GM23338 (cell line): ENCODE measurements around the gene RHOB. TPM values are rescaled to one million over a fixed set of nuclear protein-coding genes. Genes with fewer than 3 reads are reported as not detected.

ENCODE experiments used
- ATAC-seq: fragments of 200-7000 bp; cut with Tn5 transposase; 3 replicates; pipeline ENCODE4 v1.9.1; 2020
- DNase-seq: peaks from one replicate; pipeline ENCODE4 v3.0.0-alpha.2; 2015; ENCODE audit warnings: low spot score
- H2AFZ ChIP-seq: fragments of 200-600 bp; sonication (generic); 2 replicates; pipeline ENCODE4 v1.8.0; 2016; ENCODE audit warnings: antibody characterized with exemption, mild to moderate bottlenecking, moderate library complexity
- H3F3A ChIP-seq: fragments of 200-600 bp; sonication (generic); replicated peaks from 2 replicates; pipeline ENCODE4 v1.8.0; 2017; ENCODE audit warnings: antibody characterized with exemption, mixed run types, low read depth
- H3K27ac ChIP-seq: fragments of 200-600 bp; sonication (generic); 2 replicates; pipeline ENCODE4 v1.6.1; 2016; ENCODE audit warnings: low read depth
- H3K27me3 ChIP-seq: fragments of 200-600 bp; sonication (generic); 2 replicates; pipeline ENCODE4 v1.8.0; 2016; ENCODE audit warnings: mild to moderate bottlenecking, mixed run types, moderate library complexity; ENCODE audit not compliant: insufficient read depth
- H3K36me3 ChIP-seq: fragments of 200-600 bp; sonication (generic); 2 replicates; pipeline ENCODE4 v1.8.0; 2016; ENCODE audit warnings: mild to moderate bottlenecking; ENCODE audit not compliant: insufficient read depth
- H3K4me1 ChIP-seq: fragments of 200-600 bp; sonication (generic); 2 replicates; pipeline ENCODE4 v1.8.0; 2016; ENCODE audit warnings: mild to moderate bottlenecking, moderate library complexity; ENCODE audit not compliant: insufficient read depth
- H3K4me2 ChIP-seq: fragments of 200-600 bp; sonication (generic); 2 replicates; pipeline ENCODE4 v1.7.1; 2017; ENCODE audit warnings: mixed run types
- H3K4me3 ChIP-seq: fragments of 200-600 bp; sonication (generic); 2 replicates; pipeline ENCODE4 v1.6.1; 2016; ENCODE audit warnings: mixed run types
- H3K79me2 ChIP-seq: fragments of 200-600 bp; sonication (generic); replicated peaks from 2 replicates; pipeline ENCODE4 v1.8.0; 2017; ENCODE audit warnings: mild to moderate bottlenecking; ENCODE audit not compliant: insufficient read depth
- H3K9me2 ChIP-seq: fragments of 200-600 bp; sonication (generic); 2 replicates; pipeline ENCODE4 v1.8.0; 2017; ENCODE audit not compliant: insufficient read depth
- H4K20me1 ChIP-seq: fragments of 200-600 bp; sonication (generic); replicated peaks from 2 replicates; pipeline ENCODE4 v1.8.0; 2017; ENCODE audit warnings: mild to moderate bottlenecking; ENCODE audit not compliant: insufficient read depth
- H3K27ac Mint-ChIP-seq: 2 replicates; pipeline ENCODE4 v1.8.0; 2020; ENCODE audit warnings: inconsistent platforms, mild to moderate bottlenecking, moderate library complexity, mixed read lengths
- H3K27me3 Mint-ChIP-seq: 3 replicates; pipeline ENCODE4 v1.8.0; 2022; ENCODE audit warnings: low read depth, mild to moderate bottlenecking, moderate library complexity, mixed read lengths, inconsistent platforms; ENCODE audit not compliant: insufficient read depth, poor library complexity
- H3K36me3 Mint-ChIP-seq: 3 replicates; pipeline ENCODE4 v1.8.0; 2021; ENCODE audit warnings: low read depth, mild to moderate bottlenecking, inconsistent platforms, moderate library complexity, mixed read lengths
- H3K4me1 Mint-ChIP-seq: 3 replicates; pipeline ENCODE4 v1.8.0; 2020; ENCODE audit warnings: mild to moderate bottlenecking, inconsistent platforms, mixed read lengths
- H3K4me3 Mint-ChIP-seq: 3 replicates; pipeline ENCODE4 v1.8.0; 2021; ENCODE audit warnings: moderate library complexity, mild to moderate bottlenecking, inconsistent platforms, mixed read lengths
- H3K9me3 Mint-ChIP-seq: 3 replicates; pipeline ENCODE4 v1.8.0; 2020; ENCODE audit warnings: moderate library complexity, mild to moderate bottlenecking, inconsistent platforms, mixed read lengths
- CREB1 ChIP-seq: fragments of 250-450 bp; sonication (Bioruptor Pico); IDR thresholded peaks from 2 replicates; pipeline ENCODE4 v1.5.0; 2020; ENCODE audit warnings: low read depth, mild to moderate bottlenecking, moderate library complexity
- EZH2 ChIP-seq: fragments of 200-600 bp; sonication (generic); IDR thresholded peaks from one replicate; pipeline ENCODE4 v1.8.0; 2017; ENCODE audit warnings: antibody characterized with exemption, mild to moderate bottlenecking, low read depth; ENCODE audit not compliant: unreplicated experiment
- JUNB ChIP-seq: IDR thresholded peaks from one replicate; pipeline ENCODE4 v1.6.1; 2016; ENCODE audit warnings: antibody characterized with exemption; ENCODE audit not compliant: unreplicated experiment
- NANOG ChIP-seq: IDR thresholded peaks from 2 replicates; pipeline ENCODE4 v1.6.1; 2016; ENCODE audit warnings: antibody characterized with exemption, borderline replicate concordance
- POLR2AphosphoS5 ChIP-seq: IDR thresholded peaks from 2 replicates; pipeline ENCODE4 v1.6.1; 2016; ENCODE audit warnings: antibody characterized with exemption, low read depth
- STAT1 ChIP-seq: IDR thresholded peaks from one replicate; pipeline ENCODE4 v1.6.1; 2016; ENCODE audit warnings: antibody characterized with exemption; ENCODE audit not compliant: unreplicated experiment
- ZNF114 ChIP-seq: fragments of 250-450 bp; sonication (Bioruptor Pico); IDR thresholded peaks from 2 replicates; pipeline ENCODE4 v1.5.0; 2020; ENCODE audit warnings: mild to moderate bottlenecking, moderate library complexity
- ZNF331 ChIP-seq: fragments of 250-450 bp; sonication (Bioruptor Pico); IDR thresholded peaks from 2 replicates; pipeline ENCODE4 v1.5.0; 2020; ENCODE audit warnings: low read depth, mild to moderate bottlenecking, moderate library complexity
- polyA plus RNA-seq: library from polyadenylated mRNA; unstranded; fragments of >200 nt; fragmentation: Nextera tagmentation; extraction: Ambion mirVana; gene quantifications from 2 replicates; pipeline ENCODE4 v1.2.1, GENCODE V29; 2016
- total RNA-seq: library from RNA; depleted of rRNA; stranded (reverse); fragments of >200 nt; shearing (Covaris generic); gene quantifications from 2 replicates; pipeline ENCODE4 v1.2.3, GENCODE V29; 2014

The RHOB gene
- total and polyA plus RNA-seq, 2 experiments from 2014 or later, result 6.6 to 26.9 TPM

GRCh38 chr2:20427931-20428526 is 18.8 kb upstream of the RHOB start:
- Mint-ChIP-seq H3K4me1 (peaks cover 5% of the 10 kb centered on the region), H3K27me3 (peaks cover 5% of the 10 kb centered on the region), H3K27ac (no peak overlapping the region), H3K36me3 (no peaks in the 10 kb centered on the region), H3K9me3 (no peaks in the 10 kb centered on the region), H3K4me3 (no peak overlapping the region)
- H3K9me2 ChIP-seq, result no peaks in the 10 kb centered on the region
- H3F3A ChIP-seq, result no peaks in the 10 kb centered on the region
- ATAC-seq (no peak), DNase-seq (no peak)
- H3K4me3 ChIP-seq, result no peak overlapping the region
- H2AFZ ChIP-seq, result no peak overlapping the region; the same call in 1 of the 2 replicates
- no peak for TF ChIP-seq ZNF331 (CRISPR knock-in tag)
- H3K27ac ChIP-seq, result no peak overlapping the region
- no peak overlapping the region for H3K4me2 ChIP-seq
- no peaks in the 10 kb centered on the region for H3K27me3 ChIP-seq
- H3K36me3 ChIP-seq, result no peaks in the 10 kb centered on the region
- H3K4me1 ChIP-seq, result no peaks in the 10 kb centered on the region
- H4K20me1 ChIP-seq, result no peaks in the 10 kb centered on the region
- no peaks in the 10 kb centered on the region for H3K79me2 ChIP-seq

DNA sequence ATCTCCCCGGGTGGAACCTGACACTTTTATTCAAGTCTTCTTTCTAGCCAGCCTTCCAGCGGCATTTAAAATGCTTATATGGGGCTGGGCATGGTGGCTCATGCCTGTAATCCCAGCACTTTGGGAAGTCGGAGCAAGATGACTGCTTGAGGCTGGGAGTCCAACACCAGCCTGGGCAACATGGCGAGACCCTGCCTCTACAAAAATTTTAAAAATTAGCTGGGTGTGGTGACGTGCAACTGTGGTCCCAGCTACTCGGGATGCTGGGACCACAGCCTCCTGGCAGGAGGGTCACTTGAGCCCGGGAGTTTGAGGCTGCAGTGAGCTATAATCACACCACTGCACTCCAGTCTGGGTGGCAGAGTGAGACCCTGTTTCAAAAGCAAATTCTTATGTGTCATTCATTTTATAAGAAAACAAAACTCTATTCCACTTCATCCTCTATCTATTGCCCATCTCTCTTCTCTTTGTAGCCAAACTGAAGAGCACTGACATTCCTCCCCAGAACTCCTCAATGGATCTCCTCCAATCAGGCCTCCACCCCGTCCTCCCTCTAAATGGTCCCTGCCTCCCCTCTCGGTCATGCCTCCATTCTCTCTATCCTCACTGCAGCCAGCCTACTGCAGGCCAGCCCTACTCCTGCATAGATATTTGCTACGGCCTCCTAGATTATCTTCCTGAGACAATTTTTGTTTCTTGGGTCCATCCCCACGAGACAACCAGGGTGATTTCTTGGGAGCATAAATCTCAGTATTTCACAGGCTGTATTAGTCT is 18.0 kb upstream of the RHOB start:
- Histone ChIP-seq H3K27me3 (no peaks in the 10 kb centered on the region), H4K20me1 (no peaks in the 10 kb centered on the region), H3K27ac (no peak overlapping the region), H3K9me2 (no peaks in the 10 kb centered on the region), H3K79me2 (no peaks in the 10 kb centered on the region), H3F3A (no peaks in the 10 kb centered on the region), H3K36me3 (no peaks in the 10 kb centered on the region), H3K4me1 (no peaks in the 10 kb centered on the region), H3K4me3 (no peak overlapping the region), H3K4me2 (no peak overlapping the region), H2AFZ (no peak overlapping the region; the same call in 1 of the 2 replicates)
- no peak overlapping the region for H3K27ac Mint-ChIP-seq
- H3K4me3 Mint-ChIP-seq, result no peak overlapping the region
- no peaks in the 10 kb centered on the region for H3K36me3 Mint-ChIP-seq
- no peak for DNase-seq
- H3K27me3 Mint-ChIP-seq, result peaks cover 5% of the 10 kb centered on the region
- ATAC-seq, result no peak
- TF ChIP-seq STAT1 (no peak), EZH2 (no peak)
- H3K4me1 Mint-ChIP-seq, result peaks cover 5% of the 10 kb centered on the region
- H3K9me3 Mint-ChIP-seq, result no peaks in the 10 kb centered on the region

- H3K27me3 Mint-ChIP-seq, result peaks cover 5% of the 10 kb centered on the region
- no peak for TF ChIP-seq NANOG
- no peak for TF ChIP-seq ZNF331 (CRISPR knock-in tag)
- no peak for TF ChIP-seq JUNB
- TF ChIP-seq ZNF114, result no peak
- no peak for TF ChIP-seq POLR2AphosphoS5
- TF ChIP-seq STAT1, result no peak
- no peak for TF ChIP-seq CREB1 (CRISPR knock-in tag)
- no peaks in the 10 kb centered on the region for H3K9me3 Mint-ChIP-seq
- Histone ChIP-seq H3K9me2 (no peaks in the 10 kb centered on the region), H3F3A (no peaks in the 10 kb centered on the region), H3K4me1 (no peaks in the 10 kb centered on the region), H3K4me2 (no peak overlapping the region), H3K79me2 (no peaks in the 10 kb centered on the region), H2AFZ (no peak overlapping the region), H3K27ac (no peak overlapping the region), H4K20me1 (no peaks in the 10 kb centered on the region), H3K4me3 (no peak overlapping the region), H3K27me3 (no peaks in the 10 kb centered on the region), H3K36me3 (no peaks in the 10 kb centered on the region)
- ATAC-seq (no peak), DNase-seq (no peak)
- H3K4me3 Mint-ChIP-seq, result no peak overlapping the region
- peaks cover 5% of the 10 kb centered on the region for H3K4me1 Mint-ChIP-seq
- H3K27ac Mint-ChIP-seq, result no peak overlapping the region
- H3K36me3 Mint-ChIP-seq, result no peaks in the 10 kb centered on the region
Observed at GRCh38 chr2:20429528-20429927, 17.3 kb upstream of the RHOB start.
